HCT116 (cell line): ENCODE results near the gene RGS7. TPM values are rescaled to one million over a fixed set of nuclear protein-coding genes. Genes with fewer than 3 reads are reported as not detected.

ENCODE experiments used
- ATAC-seq: fragments of 200-7000 bp; cut with Tn5 transposase; 2 replicates; pipeline ENCODE4 v1.9.1; 2020; ENCODE audit warnings: mild to moderate bottlenecking, moderate library complexity
- BruUV-seq: library from RNA; stranded (reverse); fragments of 400-500 nt; replicated peaks from 2 replicates; lab custom pipeline; 2021; lab: Mats Ljungman, UMichigan
- CTCF ChIA-PET: fragments of 300-600 bp; sonication (Branson Sonifier 250); formaldehyde crosslinking; loops from one replicate; lab custom pipeline; 2021; ENCODE audit warnings: antibody characterized with exemption; lab: Charles Lee
- POLR2A ChIA-PET: fragments of 300-600, 350-600 bp; sonication (Branson Sonifier 250); formaldehyde crosslinking; loops from one replicate; lab custom pipeline; 2021; ENCODE audit warnings: antibody characterized with exemption; lab: Charles Lee
- RAD21 ChIA-PET, 2 experiments: fragments of 300-600 bp; sonication (Branson Sonifier 250); formaldehyde crosslinking; loops; one replicate each; lab custom pipeline; 2023; ENCODE audit warnings: low total read pairs in 2 of 2; ENCODE audit not compliant: uncharacterized antibody in 2 of 2, unreplicated experiment in 2 of 2, low non-redundant PET in 1 of 2; lab: Charles Lee
- DNase-seq: peaks from one replicate; pipeline ENCODE4 v3.0.0-alpha.2; 2010; ENCODE audit warnings: low read depth, low spot score
- H2AFZ ChIP-seq: fragments of 200-600 bp; shearing (Covaris generic), sonication (generic); 2 replicates; pipeline ENCODE4 v1.6.1; 2017; ENCODE audit warnings: low read depth, mixed run types, mixed read lengths, antibody characterized with exemption, low read length; ENCODE audit not compliant: poor library complexity, severe bottlenecking
- H3K27ac ChIP-seq: 2 replicates; pipeline ENCODE4 v1.5.1; 2012; ENCODE audit warnings: low read depth, low read length
- H3K27me3 ChIP-seq: fragments of 200-600 bp; sonication (generic); 2 replicates; pipeline ENCODE4 v1.6.1; 2016; ENCODE audit warnings: mixed run types, low read length, mixed read lengths; ENCODE audit not compliant: insufficient read depth
- H3K36me3 ChIP-seq, 2 experiments: fragments of 200-500 bp in 1 of 2; fragments of 200-600 bp in 1 of 2; sonication (Bioruptor generic) in 1 of 2; sonication (generic) in 1 of 2; 2 replicates each; pipeline versions ENCODE4 v1.5.1 to v1.6.1; 2014 to 2016; ENCODE audit warnings: low read length in 2 of 2, inconsistent platforms in 1 of 2, mixed read lengths in 1 of 2, mixed run types in 1 of 2; ENCODE audit not compliant: insufficient read depth in 2 of 2, control insufficient read depth in 1 of 2
- H3K4me1 ChIP-seq, 2 experiments: fragments of 200-600 bp in 1 of 2; sonication (generic) in 1 of 2; 2 replicates each; pipeline versions ENCODE4 v1.5.1 to v1.6.1; 2012 to 2017; ENCODE audit warnings: low read length in 2 of 2, inconsistent platforms in 1 of 2, mild to moderate bottlenecking in 1 of 2, mixed read lengths in 1 of 2, mixed run types in 1 of 2, moderate library complexity in 1 of 2; ENCODE audit not compliant: insufficient read depth in 2 of 2, control insufficient read depth in 1 of 2
- H3K4me2 ChIP-seq: fragments of 200-600 bp; sonication (generic); 2 replicates; pipeline ENCODE4 v1.6.1; 2017; ENCODE audit warnings: mixed run types, low read length, mixed read lengths
- H3K4me3 ChIP-seq, 2 experiments: fragments of 200-600 bp in 1 of 2; sonication (generic) in 1 of 2; replicated peaks in 1 of 2; 2 replicates each; pipeline ENCODE4 v1.5.1; 2011 to 2016; ENCODE audit warnings: low read length in 2 of 2, control low read depth in 1 of 2, low read depth in 1 of 2, mild to moderate bottlenecking in 1 of 2, mixed read lengths in 1 of 2, mixed run types in 1 of 2
- H3K79me2 ChIP-seq: fragments of 200-600 bp; sonication (generic); 2 replicates; pipeline ENCODE4 v1.6.1; 2017; ENCODE audit warnings: mild to moderate bottlenecking, mixed run types, low read length, moderate library complexity, mixed read lengths; ENCODE audit not compliant: insufficient read depth
- H3K9ac ChIP-seq: fragments of 200-600 bp; sonication (generic); 2 replicates; pipeline ENCODE4 v1.6.1; 2016; ENCODE audit warnings: low read length, mixed read lengths
- H3K9me2 ChIP-seq: fragments of 200-600 bp; sonication (generic), shearing (Covaris generic); 2 replicates; pipeline ENCODE4 v1.6.1; 2017; ENCODE audit warnings: mixed run types, mild to moderate bottlenecking, moderate library complexity; ENCODE audit not compliant: insufficient read depth
- H3K9me3 ChIP-seq, 2 experiments: fragments of 200-500 bp in 1 of 2; fragments of 200-600 bp in 1 of 2; sonication (Bioruptor generic) in 1 of 2; sonication (generic) in 1 of 2; 2 replicates each; pipeline ENCODE4 v1.6.1; 2014 to 2017; ENCODE audit warnings: low read length in 2 of 2, mixed read lengths in 2 of 2, inconsistent platforms in 1 of 2, low read depth in 1 of 2, mild to moderate bottlenecking in 1 of 2, mixed run types in 1 of 2, moderate library complexity in 1 of 2; ENCODE audit not compliant: control insufficient read depth in 1 of 2, insufficient read depth in 1 of 2
- H4K20me1 ChIP-seq: fragments of 200-600 bp; sonication (generic), shearing (Covaris generic); 2 replicates; pipeline ENCODE4 v1.6.1; 2017; ENCODE audit warnings: mixed run types, mild to moderate bottlenecking, moderate library complexity; ENCODE audit not compliant: insufficient read depth
- CBX3 ChIP-seq: IDR thresholded peaks from 2 replicates; pipeline ENCODE4 v1.6.1; 2012; ENCODE audit warnings: low read depth
- CEBPB ChIP-seq: IDR thresholded peaks from 2 replicates; pipeline ENCODE4 v1.6.1; 2012; ENCODE audit warnings: low read depth
- EZH2 ChIP-seq: fragments of 200-600 bp; sonication (generic); IDR thresholded peaks from 2 replicates; pipeline ENCODE4 v1.6.1; 2017; ENCODE audit warnings: antibody characterized with exemption, mixed run types
- EZH2phosphoT487 ChIP-seq: fragments of 200-600 bp; IDR thresholded peaks from 2 replicates; pipeline ENCODE4 v1.6.1; 2018; ENCODE audit warnings: antibody characterized with exemption, borderline replicate concordance
- FOSL1 ChIP-seq: IDR thresholded peaks from 2 replicates; pipeline ENCODE4 v1.6.1; 2012; ENCODE audit warnings: low read depth
- JUND ChIP-seq: IDR thresholded peaks from 2 replicates; pipeline ENCODE4 v1.6.1; 2012
- MAX ChIP-seq: IDR thresholded peaks from 2 replicates; pipeline ENCODE4 v1.6.1; 2012
- POLR2A ChIP-seq: IDR thresholded peaks from 2 replicates; pipeline ENCODE4 v1.7.0; 2011; ENCODE audit warnings: borderline replicate concordance; ENCODE audit not compliant: insufficient read depth, insufficient read length; ENCODE audit errors: extremely low read depth
- POLR2AphosphoS5 ChIP-seq: IDR thresholded peaks from 2 replicates; pipeline ENCODE4 v1.6.1; 2011; ENCODE audit warnings: mild to moderate bottlenecking, low read depth, low read length, moderate library complexity
- SIN3A ChIP-seq: IDR thresholded peaks from 2 replicates; pipeline ENCODE4 v1.6.1; 2012; ENCODE audit warnings: low read depth
- SP1 ChIP-seq: IDR thresholded peaks from 2 replicates; pipeline ENCODE4 v1.6.1; 2012; ENCODE audit warnings: low read depth
- TCF7L2 ChIP-seq: IDR thresholded peaks from 2 replicates; pipeline ENCODE4 v1.7.0; 2011; ENCODE audit warnings: borderline replicate concordance, inconsistent platforms; ENCODE audit not compliant: insufficient read depth, insufficient read length; ENCODE audit errors: extremely low read depth
- ZBTB33 ChIP-seq: IDR thresholded peaks from 2 replicates; pipeline ENCODE4 v1.6.1; 2011; ENCODE audit warnings: mild to moderate bottlenecking, low read length, moderate library complexity; ENCODE audit not compliant: insufficient replicate concordance; ENCODE audit errors: extremely low read depth
- intact Hi-C: fragments of 100-400 bp; cut with micrococcal nuclease; formaldehyde crosslinking; loops from 2 replicates; pipeline ENCODE4 v1.10.0; 2022
- total RNA-seq: library from RNA; stranded (reverse); gene quantifications from one replicate; pipeline ENCODE4 v1.2.1, GENCODE V29; 2021; ENCODE audit not compliant: unreplicated experiment
- TF ChIP-seq, protein P1 (sequence below), 3 experiments: fragments of 200-600 bp in 1 of 3; sonication (generic) in 1 of 3; IDR thresholded peaks in 2 of 3; conservative IDR thresholded peaks in 1 of 3; 2 replicates each; pipeline ENCODE4 v1.5.1; 2012 to 2017; ENCODE audit warnings: low read depth in 2 of 3, low read length in 2 of 3, antibody characterized with exemption in 1 of 3, borderline replicate concordance in 1 of 3, control low read depth in 1 of 3, mild to moderate bottlenecking in 1 of 3, mixed read lengths in 1 of 3, mixed run types in 1 of 3, moderate library complexity in 1 of 3; ENCODE audit not compliant: insufficient read depth in 1 of 3
- TF ChIP-seq, protein P2 (sequence below): IDR thresholded peaks from 2 replicates; pipeline ENCODE4 v1.6.1; 2012

Gene RGS7
- total RNA-seq, 1 experiment from 2014 or later = not detected

- ChIA-PET CTCF (no interaction called here), POLR2A (no interaction called here), RAD21 (no interaction called here)
- ATAC-seq = no peak
- Histone ChIP-seq H3K4me3 (no peak overlapping the region), H2AFZ (no peak overlapping the region), H3K27me3 (no peaks in the 10 kb centered on the region), H3K79me2 (no peaks in the 10 kb centered on the region), H3K4me2 (no peak overlapping the region), H3K9me3 (peaks cover 0 to 1% of the 10 kb centered on the region in 2 experiments; a peak in 2 of 4 replicates), H3K9ac (no peak overlapping the region), H3K36me3 (no peaks in the 10 kb centered on the region), H3K4me1 (no peaks in the 10 kb centered on the region), H4K20me1 (no peaks in the 10 kb centered on the region), H3K27ac (no peak overlapping the region), H3K9me2 (no peaks in the 10 kb centered on the region)
- BruUV-seq = no TSS peak
- no peak for DNase-seq
- TF ChIP-seq SIN3A = no peak
- TF ChIP-seq SP1 = no peak
- TF ChIP-seq EZH2 = no peak
- no peak for TF ChIP-seq FOSL1
- no peak for TF ChIP-seq CBX3
- TF ChIP-seq, protein P1, sequence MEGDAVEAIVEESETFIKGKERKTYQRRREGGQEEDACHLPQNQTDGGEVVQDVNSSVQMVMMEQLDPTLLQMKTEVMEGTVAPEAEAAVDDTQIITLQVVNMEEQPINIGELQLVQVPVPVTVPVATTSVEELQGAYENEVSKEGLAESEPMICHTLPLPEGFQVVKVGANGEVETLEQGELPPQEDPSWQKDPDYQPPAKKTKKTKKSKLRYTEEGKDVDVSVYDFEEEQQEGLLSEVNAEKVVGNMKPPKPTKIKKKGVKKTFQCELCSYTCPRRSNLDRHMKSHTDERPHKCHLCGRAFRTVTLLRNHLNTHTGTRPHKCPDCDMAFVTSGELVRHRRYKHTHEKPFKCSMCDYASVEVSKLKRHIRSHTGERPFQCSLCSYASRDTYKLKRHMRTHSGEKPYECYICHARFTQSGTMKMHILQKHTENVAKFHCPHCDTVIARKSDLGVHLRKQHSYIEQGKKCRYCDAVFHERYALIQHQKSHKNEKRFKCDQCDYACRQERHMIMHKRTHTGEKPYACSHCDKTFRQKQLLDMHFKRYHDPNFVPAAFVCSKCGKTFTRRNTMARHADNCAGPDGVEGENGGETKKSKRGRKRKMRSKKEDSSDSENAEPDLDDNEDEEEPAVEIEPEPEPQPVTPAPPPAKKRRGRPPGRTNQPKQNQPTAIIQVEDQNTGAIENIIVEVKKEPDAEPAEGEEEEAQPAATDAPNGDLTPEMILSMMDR (IDR thresholded peaks at IDR 0.05 in 2 of 3, conservative IDR thresholded peaks at IDR 0.05 in 1 of 3; ENCODE audit: borderline replicate concordance in 1 of 3, insufficient read depth in 1 of 3, low read depth in 2 of 3, low read length in 2 of 3) = no peak
- no peak for TF ChIP-seq EZH2phosphoT487
- no peak for TF ChIP-seq TCF7L2
- no peak for TF ChIP-seq MAX
- no peak for TF ChIP-seq JUND
- no peak for TF ChIP-seq POLR2AphosphoS5
- no peak for TF ChIP-seq POLR2A
- no peak for TF ChIP-seq CEBPB
- TF ChIP-seq, protein P2, sequence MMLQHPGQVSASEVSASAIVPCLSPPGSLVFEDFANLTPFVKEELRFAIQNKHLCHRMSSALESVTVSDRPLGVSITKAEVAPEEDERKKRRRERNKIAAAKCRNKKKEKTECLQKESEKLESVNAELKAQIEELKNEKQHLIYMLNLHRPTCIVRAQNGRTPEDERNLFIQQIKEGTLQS = no peak
- TF ChIP-seq ZBTB33 = no peak
- intact Hi-C loops = no loop called here
Measured at GRCh38 chr1:241228339-241228738, 128.7 kb downstream of the RGS7 start.
